ENCODE measurements around the gene PCDH9.
A peak's percentile ranks its signal among the peaks of the same experiment; 100 is the strongest.

PCDH9 gene

DNA sequence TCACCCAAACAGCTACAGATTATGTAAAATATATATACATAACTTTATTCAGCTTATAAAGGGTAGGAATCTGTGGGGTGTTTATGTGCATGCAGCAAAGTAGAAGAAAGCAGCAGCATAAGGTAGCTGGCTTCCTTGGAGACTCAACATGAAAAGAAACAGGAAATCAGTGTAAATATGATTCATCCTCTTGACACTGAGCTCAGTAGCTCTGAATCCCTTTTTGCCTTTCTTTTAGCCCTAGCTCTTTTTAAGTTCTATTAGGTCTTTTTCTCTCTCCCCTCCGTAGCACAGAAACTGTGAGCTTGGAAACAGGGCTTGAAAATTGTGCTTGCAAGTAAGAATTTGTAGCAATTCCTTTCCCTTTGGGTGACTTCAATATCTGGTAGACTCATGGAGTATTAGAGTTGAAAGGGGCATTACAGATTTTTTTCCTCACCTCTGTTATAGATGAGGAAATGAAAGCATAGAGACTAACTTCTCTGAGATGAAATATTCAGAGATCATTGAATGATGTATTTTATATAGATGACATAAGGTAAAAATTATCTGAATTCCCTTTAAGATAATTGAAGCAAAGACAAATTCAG lies 314.4 kb downstream of the PCDH9 start:
- TF ChIP-seq, protein P1, sequence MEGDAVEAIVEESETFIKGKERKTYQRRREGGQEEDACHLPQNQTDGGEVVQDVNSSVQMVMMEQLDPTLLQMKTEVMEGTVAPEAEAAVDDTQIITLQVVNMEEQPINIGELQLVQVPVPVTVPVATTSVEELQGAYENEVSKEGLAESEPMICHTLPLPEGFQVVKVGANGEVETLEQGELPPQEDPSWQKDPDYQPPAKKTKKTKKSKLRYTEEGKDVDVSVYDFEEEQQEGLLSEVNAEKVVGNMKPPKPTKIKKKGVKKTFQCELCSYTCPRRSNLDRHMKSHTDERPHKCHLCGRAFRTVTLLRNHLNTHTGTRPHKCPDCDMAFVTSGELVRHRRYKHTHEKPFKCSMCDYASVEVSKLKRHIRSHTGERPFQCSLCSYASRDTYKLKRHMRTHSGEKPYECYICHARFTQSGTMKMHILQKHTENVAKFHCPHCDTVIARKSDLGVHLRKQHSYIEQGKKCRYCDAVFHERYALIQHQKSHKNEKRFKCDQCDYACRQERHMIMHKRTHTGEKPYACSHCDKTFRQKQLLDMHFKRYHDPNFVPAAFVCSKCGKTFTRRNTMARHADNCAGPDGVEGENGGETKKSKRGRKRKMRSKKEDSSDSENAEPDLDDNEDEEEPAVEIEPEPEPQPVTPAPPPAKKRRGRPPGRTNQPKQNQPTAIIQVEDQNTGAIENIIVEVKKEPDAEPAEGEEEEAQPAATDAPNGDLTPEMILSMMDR (IDR thresholded peaks at IDR 0.05; ENCODE audit: low read depth, low read length, missing control alignments) = no peak
- H3K27me3 ChIP-seq (replicated peaks) = no peaks in the 10 kb centered on the region
- H3K27ac ChIP-seq = peak overlapping the region; percentile 21
- H3K4me3 ChIP-seq (ENCODE audit: low read depth, low read length) = no peak overlapping the region
- H3K36me3 ChIP-seq (replicated peaks) = no peaks in the 10 kb centered on the region
- in situ Hi-C loops (cut with HindIII; ENCODE audit: low pct_ligation_motif_present, low sequenced_read_pairs) = no loop called here
- DNase-seq = peak; percentile 33

DNA sequence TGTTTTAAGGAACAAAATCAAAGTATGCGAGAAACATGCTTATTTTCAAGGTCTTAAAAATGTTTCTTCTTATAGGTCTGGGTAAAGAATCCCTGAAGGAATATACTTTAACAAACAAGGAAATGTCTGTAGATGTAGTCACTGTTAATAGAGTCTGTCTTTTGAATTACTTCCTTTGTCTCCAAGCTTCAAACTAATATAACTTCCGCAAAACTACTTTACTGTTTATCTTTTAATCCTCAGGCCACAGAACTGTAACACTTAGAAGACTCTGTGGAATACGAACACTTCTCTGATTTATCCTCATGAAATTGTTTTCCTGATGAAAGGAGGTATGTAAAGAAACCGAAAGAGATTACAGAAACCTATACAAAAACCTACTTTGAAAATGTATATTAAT lies 316.0 kb downstream of the PCDH9 start:
- Histone ChIP-seq H3K27ac (no peak overlapping the region), H3K36me3 (replicated peaks) (no peaks in the 10 kb centered on the region), H3K4me3 (ENCODE audit: low read depth, low read length) (no peak overlapping the region), H3K27me3 (replicated peaks) (no peaks in the 10 kb centered on the region)
- in situ Hi-C loops (cut with HindIII; ENCODE audit: low pct_ligation_motif_present, low sequenced_read_pairs) = no loop called here
- TF ChIP-seq, protein P1 (IDR thresholded peaks at IDR 0.05; ENCODE audit: low read depth, low read length, missing control alignments) = no peak
- no peak for DNase-seq

DNA sequence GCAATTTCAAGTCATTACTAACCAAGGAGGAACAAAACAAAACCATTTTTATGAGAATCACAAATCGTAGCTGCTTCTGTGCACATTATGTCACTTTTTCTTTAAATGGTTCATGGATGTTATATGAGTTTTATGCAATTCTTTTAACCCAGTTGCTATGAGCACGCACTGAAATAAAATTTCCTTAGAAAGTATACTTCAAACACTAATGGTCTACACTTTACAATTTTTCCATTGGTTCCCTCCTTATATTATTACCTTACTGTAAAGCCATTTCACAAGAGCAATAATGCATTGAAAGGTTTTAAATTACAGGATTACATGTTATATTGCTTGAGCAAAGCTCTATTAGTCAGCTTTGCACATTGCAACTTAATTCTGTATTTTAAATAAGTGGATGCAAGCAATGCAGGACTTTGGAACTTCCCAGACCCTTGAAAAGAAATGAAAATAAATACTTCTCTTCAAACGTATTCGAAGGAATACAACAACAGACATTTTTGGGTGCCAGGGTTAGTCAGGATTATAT lies 318.7 kb downstream of the PCDH9 start:
- Histone ChIP-seq H3K27me3 (replicated peaks) (no peaks in the 10 kb centered on the region), H3K36me3 (replicated peaks) (no peaks in the 10 kb centered on the region), H3K27ac (no peak overlapping the region), H3K4me3 (ENCODE audit: low read depth, low read length) (no peak overlapping the region)
- in situ Hi-C loops (cut with HindIII; ENCODE audit: low pct_ligation_motif_present, low sequenced_read_pairs) = no loop called here
- no peak for DNase-seq
- TF ChIP-seq, protein P1 (IDR thresholded peaks at IDR 0.05; ENCODE audit: low read depth, low read length, missing control alignments) = no peak

DNA sequence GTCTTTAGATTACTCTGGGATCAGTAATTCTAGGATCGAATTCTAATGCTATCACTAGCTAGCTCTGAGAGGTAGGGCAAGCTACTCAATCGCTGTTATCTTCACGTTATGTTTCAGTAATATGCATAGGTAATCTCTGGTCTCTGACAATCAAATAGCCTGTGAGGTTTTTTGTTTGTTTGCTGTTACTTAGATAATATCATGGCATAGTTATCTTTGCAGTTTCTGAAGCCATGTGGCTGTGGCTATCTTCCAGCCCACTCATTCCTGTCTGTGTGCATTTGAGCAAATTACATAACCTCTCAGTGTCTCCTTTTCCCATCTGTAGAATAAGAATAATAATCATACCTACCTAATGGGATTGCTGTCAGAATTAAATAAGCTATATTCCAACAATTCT lies 330.2 kb downstream of the PCDH9 start:
- DNase-seq = peak; percentile 13
- TF ChIP-seq, protein P1 (IDR thresholded peaks at IDR 0.05; ENCODE audit: low read depth, low read length, missing control alignments) = no peak
- H3K27ac ChIP-seq = no peak overlapping the region
- H3K4me3 ChIP-seq (ENCODE audit: low read depth, low read length) = no peak overlapping the region
- no peaks in the 10 kb centered on the region for H3K36me3 ChIP-seq (replicated peaks)
- no peaks in the 10 kb centered on the region for H3K27me3 ChIP-seq (replicated peaks)
- in situ Hi-C loops (cut with HindIII; ENCODE audit: low pct_ligation_motif_present, low sequenced_read_pairs) = no loop called here

DNA sequence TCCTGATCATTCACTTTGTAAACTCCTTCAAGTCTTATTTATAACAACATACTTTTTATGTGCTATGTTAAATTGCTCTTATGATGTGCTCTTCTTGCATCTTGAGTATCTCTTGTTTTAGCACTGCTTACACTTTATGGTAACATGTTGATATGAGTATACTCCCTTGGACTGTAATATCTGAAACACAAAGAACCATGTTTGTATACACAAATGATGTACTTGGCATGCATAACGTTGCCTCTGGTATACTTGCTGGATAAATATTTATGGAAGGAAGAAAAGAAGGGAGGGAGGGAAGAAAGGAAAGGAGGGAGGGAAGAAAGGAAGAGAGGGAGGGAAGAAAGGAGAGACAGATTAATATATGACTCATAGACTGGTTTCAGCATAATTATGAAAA lies 333.2 kb downstream of the PCDH9 start:
- no peaks in the 10 kb centered on the region for H3K36me3 ChIP-seq (replicated peaks)
- H3K27me3 ChIP-seq (replicated peaks) = no peaks in the 10 kb centered on the region
- in situ Hi-C loops (cut with HindIII; ENCODE audit: low pct_ligation_motif_present, low sequenced_read_pairs) = no loop called here
- H3K4me3 ChIP-seq (ENCODE audit: low read depth, low read length) = no peak overlapping the region
- TF ChIP-seq, protein P1 (IDR thresholded peaks at IDR 0.05; ENCODE audit: low read depth, low read length, missing control alignments) = no peak
- DNase-seq = no peak
- no peak overlapping the region for H3K27ac ChIP-seq

DNA sequence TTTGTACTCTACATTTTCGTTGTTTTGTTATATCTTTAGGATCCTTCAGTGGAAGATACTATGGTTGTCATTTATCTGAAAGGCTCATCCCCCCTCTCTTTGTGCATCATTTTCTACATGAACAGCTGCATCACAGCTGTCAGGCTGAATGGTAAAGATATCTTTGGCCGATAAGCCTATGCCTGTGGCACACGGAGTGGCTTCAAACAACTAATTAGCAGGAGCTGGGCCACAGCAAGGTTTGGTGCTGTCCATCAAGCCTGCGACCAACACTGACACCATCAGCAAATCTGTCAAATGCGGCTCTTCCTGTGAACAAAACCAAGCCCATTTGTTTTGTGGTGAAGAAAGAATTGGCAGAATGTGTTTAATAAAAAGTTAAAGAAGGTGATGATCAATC lies 334.4 kb downstream of the PCDH9 start:
- TF ChIP-seq, protein P1 (IDR thresholded peaks at IDR 0.05; ENCODE audit: low read depth, low read length, missing control alignments) = no peak
- H3K4me3 ChIP-seq (ENCODE audit: low read depth, low read length) = no peak overlapping the region
- in situ Hi-C loops (cut with HindIII; ENCODE audit: low pct_ligation_motif_present, low sequenced_read_pairs) = no loop called here

More for the DNA sequence above, 334.4 kb downstream of the PCDH9 start:
- Histone ChIP-seq H3K27ac (no peak overlapping the region), H3K36me3 (replicated peaks) (no peaks in the 10 kb centered on the region), H3K27me3 (replicated peaks) (no peaks in the 10 kb centered on the region)
- DNase-seq = no peak

All from brain microvascular endothelial cell (primary cell).